ENCODE data around the gene MIF4GD.

DNA sequence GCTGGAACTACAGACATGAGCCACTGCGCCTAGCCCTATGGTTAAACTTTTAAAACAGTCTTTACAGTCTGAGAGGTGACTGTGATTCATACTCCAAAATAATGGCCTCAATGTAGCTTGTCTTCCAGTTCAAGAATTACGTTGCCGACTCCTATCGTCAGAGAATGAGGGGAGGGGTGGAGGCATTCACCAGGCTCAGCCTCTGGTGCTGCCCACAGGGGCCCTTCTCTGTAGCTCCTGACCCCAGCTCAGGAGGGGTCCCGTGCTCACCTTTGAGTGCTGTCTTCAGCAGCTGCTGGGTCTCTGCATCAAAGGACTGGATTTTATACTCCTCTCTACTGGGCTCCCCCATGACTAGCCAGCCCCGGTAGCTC is 1.2 kb downstream of the MIF4GD start:
- TF ChIP-seq SUZ12 (IDR thresholded peaks at IDR 0.05) (no peak), SP1 (IDR thresholded peaks at IDR 0.05) (no peak), ELF4 (IDR thresholded peaks at IDR 0.05) (no peak), FOXK2 (IDR thresholded peaks at IDR 0.05) (no peak), ZNF384 (IDR thresholded peaks at IDR 0.05) (no peak), CTBP1 (IDR thresholded peaks at IDR 0.05; ENCODE audit: borderline replicate concordance) (no peak), BHLHE40 (IDR thresholded peaks at IDR 0.05; ENCODE audit: borderline replicate concordance) (no peak), HDGF (IDR thresholded peaks at IDR 0.05; ENCODE audit: borderline replicate concordance) (no peak), ARNT (IDR thresholded peaks at IDR 0.05) (no peak), FOXA1 (IDR thresholded peaks at IDR 0.05) (no peak), FOXM1 (IDR thresholded peaks at IDR 0.05; ENCODE audit: borderline replicate concordance) (no peak), TARDBP (IDR thresholded peaks at IDR 0.05) (no peak)
- TF ChIP-seq, protein P1, sequence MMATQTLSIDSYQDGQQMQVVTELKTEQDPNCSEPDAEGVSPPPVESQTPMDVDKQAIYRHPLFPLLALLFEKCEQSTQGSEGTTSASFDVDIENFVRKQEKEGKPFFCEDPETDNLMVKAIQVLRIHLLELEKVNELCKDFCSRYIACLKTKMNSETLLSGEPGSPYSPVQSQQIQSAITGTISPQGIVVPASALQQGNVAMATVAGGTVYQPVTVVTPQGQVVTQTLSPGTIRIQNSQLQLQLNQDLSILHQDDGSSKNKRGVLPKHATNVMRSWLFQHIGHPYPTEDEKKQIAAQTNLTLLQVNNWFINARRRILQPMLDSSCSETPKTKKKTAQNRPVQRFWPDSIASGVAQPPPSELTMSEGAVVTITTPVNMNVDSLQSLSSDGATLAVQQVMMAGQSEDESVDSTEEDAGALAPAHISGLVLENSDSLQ (IDR thresholded peaks at IDR 0.05), result no peak
